Measurements from ENCODE around the gene SBF2.
"Not testable (repeated sequence)": the region's sequence is repeated elsewhere in the genome, so short reads cannot be mapped to it uniquely, and the experiment has no call there.

SBF2 gene

GRCh38 chr11:9992306-9992705, 301.7 kb downstream of the SBF2 start:
- no peaks in the 10 kb centered on the region for H3K27me3 ChIP-seq (ENCODE audit: control insufficient read depth in 3 of 3, insufficient read depth in 3 of 3, low read depth in 1 of 3, low read length in 3 of 3)
- no CpG with 5 or more reads among the region's 3 CpGs for WGBS, 2 donors (ENCODE audit: extremely low coverage in 2 of 2, insufficient read length in 2 of 2, insufficient replicate concordance in 1 of 2)
- H2BK12ac ChIP-seq (ENCODE audit: low read length): no peak overlapping the region
- peaks cover 0 to 23% of the 10 kb centered on the region in 2 donors for H3K36me3 ChIP-seq (replicated peaks in 1 of 2; ENCODE audit: control insufficient read depth in 2 of 2, insufficient read depth in 2 of 2, low read length in 2 of 2)
- no peak overlapping the region for H3K23ac ChIP-seq (ENCODE audit: low read depth, low read length, poor library complexity)
- no peak overlapping the region for H3K9ac ChIP-seq (ENCODE audit: low read depth, low read length, poor library complexity)
- no peak overlapping the region for H2BK120ac ChIP-seq (ENCODE audit: low read depth, low read length)
- H4K8ac ChIP-seq (ENCODE audit: low read depth, low read length): no peak overlapping the region
- H3K18ac ChIP-seq (ENCODE audit: low read length): no peak overlapping the region
- H2AK5ac ChIP-seq (ENCODE audit: low read depth, low read length): no peak overlapping the region
- H3K4ac ChIP-seq (ENCODE audit: low read length): no peak overlapping the region
- H2BK15ac ChIP-seq (ENCODE audit: low read length): no peak overlapping the region
- H3K4me1 ChIP-seq (ENCODE audit: control insufficient read depth in 2 of 2, insufficient read depth in 1 of 2, low read depth in 1 of 2, low read length in 2 of 2): no peaks in the 10 kb centered on the region
- H2BK5ac ChIP-seq (ENCODE audit: low read length): no peak overlapping the region
- H3K27ac ChIP-seq (replicated peaks; ENCODE audit: low read length): no peak overlapping the region
- no peak for DNase-seq (ENCODE audit: low spot score)
- H2AFZ ChIP-seq (ENCODE audit: low read length): no peak overlapping the region
- no peaks in the 10 kb centered on the region for H3K79me1 ChIP-seq (ENCODE audit: low read depth, low read length)
- H3K14ac ChIP-seq (ENCODE audit: low read length): no peak overlapping the region
- H3K4me2 ChIP-seq (ENCODE audit: insufficient read depth, low read length, poor library complexity, severe bottlenecking): no peak overlapping the region
- H4K91ac ChIP-seq (ENCODE audit: low read depth, low read length, poor library complexity): no peak overlapping the region
- no peak overlapping the region for H3K4me3 ChIP-seq (ENCODE audit: low read length in 2 of 2)
- no peaks in the 10 kb centered on the region for H3K9me3 ChIP-seq (replicated peaks in 1 of 2; ENCODE audit: control insufficient read depth in 2 of 2, insufficient read depth in 1 of 2, low read depth in 1 of 2, low read length in 2 of 2)

GRCh38 chr11:9990221-9990973, 303.6 kb downstream of the SBF2 start:
- Histone ChIP-seq H3K23ac (ENCODE audit: low read depth, low read length, poor library complexity) (no peak overlapping the region), H3K9ac (ENCODE audit: low read depth, low read length, poor library complexity) (no peak overlapping the region), H2AFZ (ENCODE audit: low read length) (no peak overlapping the region), H3K14ac (ENCODE audit: low read length) (no peak overlapping the region), H3K4me1 (ENCODE audit: control insufficient read depth in 2 of 2, insufficient read depth in 1 of 2, low read depth in 1 of 2, low read length in 2 of 2) (no peaks in the 10 kb centered on the region), H3K27me3 (ENCODE audit: control insufficient read depth in 3 of 3, insufficient read depth in 3 of 3, low read depth in 1 of 3, low read length in 3 of 3) (no peaks in the 10 kb centered on the region), H3K18ac (ENCODE audit: low read length) (no peak overlapping the region), H3K4me2 (ENCODE audit: insufficient read depth, low read length, poor library complexity, severe bottlenecking) (no peak overlapping the region), H3K9me3 (replicated peaks in 1 of 2; ENCODE audit: control insufficient read depth in 2 of 2, insufficient read depth in 1 of 2, low read depth in 1 of 2, low read length in 2 of 2) (no peaks in the 10 kb centered on the region), H2BK12ac (ENCODE audit: low read length) (no peak overlapping the region), H3K4ac (ENCODE audit: low read length) (no peak overlapping the region), H2BK120ac (ENCODE audit: low read depth, low read length) (no peak overlapping the region), H2BK5ac (ENCODE audit: low read length) (no peak overlapping the region), H3K4me3 (ENCODE audit: low read length in 2 of 2) (no peak overlapping the region), H4K91ac (ENCODE audit: low read depth, low read length, poor library complexity) (no peak overlapping the region), H3K36me3 (replicated peaks in 1 of 2; ENCODE audit: control insufficient read depth in 2 of 2, insufficient read depth in 2 of 2, low read length in 2 of 2) (peaks cover 0 to 20% of the 10 kb centered on the region in 2 donors), H3K79me1 (ENCODE audit: low read depth, low read length) (no peaks in the 10 kb centered on the region), H2AK5ac (ENCODE audit: low read depth, low read length) (no peak overlapping the region), H4K8ac (ENCODE audit: low read depth, low read length) (no peak overlapping the region), H2BK15ac (ENCODE audit: low read length) (no peak overlapping the region), H3K27ac (replicated peaks; ENCODE audit: low read length) (no peak overlapping the region)
- DNase-seq (ENCODE audit: low spot score): no peak
- no CpG with 5 or more reads among the region's 4 CpGs for WGBS, 2 donors (ENCODE audit: extremely low coverage in 2 of 2, insufficient read length in 2 of 2, insufficient replicate concordance in 1 of 2)

GRCh38 chr11:9987303-9987702, 306.7 kb downstream of the SBF2 start:
- H3K9me3 ChIP-seq (replicated peaks in 1 of 2; ENCODE audit: control insufficient read depth in 2 of 2, insufficient read depth in 1 of 2, low read depth in 1 of 2, low read length in 2 of 2); H3K79me1 ChIP-seq (ENCODE audit: low read depth, low read length); H4K91ac ChIP-seq (ENCODE audit: low read depth, low read length, poor library complexity); H3K14ac ChIP-seq (ENCODE audit: low read length); H3K27ac ChIP-seq (replicated peaks; ENCODE audit: low read length); H2BK15ac ChIP-seq (ENCODE audit: low read length); H2AK5ac ChIP-seq (ENCODE audit: low read depth, low read length); H2AFZ ChIP-seq (ENCODE audit: low read length); H2BK5ac ChIP-seq (ENCODE audit: low read length); H2BK120ac ChIP-seq (ENCODE audit: low read depth, low read length); H3K4me3 ChIP-seq (ENCODE audit: low read length in 2 of 2); H3K18ac ChIP-seq (ENCODE audit: low read length); H2BK12ac ChIP-seq (ENCODE audit: low read length); H3K4me1 ChIP-seq (ENCODE audit: control insufficient read depth in 2 of 2, insufficient read depth in 1 of 2, low read depth in 1 of 2, low read length in 2 of 2); H3K4ac ChIP-seq (ENCODE audit: low read length); H4K8ac ChIP-seq (ENCODE audit: low read depth, low read length); H3K23ac ChIP-seq (ENCODE audit: low read depth, low read length, poor library complexity); H3K9ac ChIP-seq (ENCODE audit: low read depth, low read length, poor library complexity); H3K4me2 ChIP-seq (ENCODE audit: insufficient read depth, low read length, poor library complexity, severe bottlenecking); DNase-seq (ENCODE audit: low spot score); H3K27me3 ChIP-seq (ENCODE audit: control insufficient read depth in 3 of 3, insufficient read depth in 3 of 3, low read depth in 1 of 3, low read length in 3 of 3): not testable (repeated sequence)
- H3K36me3 ChIP-seq (replicated peaks in 1 of 2; ENCODE audit: control insufficient read depth in 2 of 2, insufficient read depth in 2 of 2, low read length in 2 of 2): peaks cover 2 to 21% of the 10 kb centered on the region in 2 donors
- WGBS, 2 donors (ENCODE audit: extremely low coverage in 2 of 2, insufficient read length in 2 of 2, insufficient replicate concordance in 1 of 2): no CpG with 5 or more reads among the region's 4 CpGs

DNA sequence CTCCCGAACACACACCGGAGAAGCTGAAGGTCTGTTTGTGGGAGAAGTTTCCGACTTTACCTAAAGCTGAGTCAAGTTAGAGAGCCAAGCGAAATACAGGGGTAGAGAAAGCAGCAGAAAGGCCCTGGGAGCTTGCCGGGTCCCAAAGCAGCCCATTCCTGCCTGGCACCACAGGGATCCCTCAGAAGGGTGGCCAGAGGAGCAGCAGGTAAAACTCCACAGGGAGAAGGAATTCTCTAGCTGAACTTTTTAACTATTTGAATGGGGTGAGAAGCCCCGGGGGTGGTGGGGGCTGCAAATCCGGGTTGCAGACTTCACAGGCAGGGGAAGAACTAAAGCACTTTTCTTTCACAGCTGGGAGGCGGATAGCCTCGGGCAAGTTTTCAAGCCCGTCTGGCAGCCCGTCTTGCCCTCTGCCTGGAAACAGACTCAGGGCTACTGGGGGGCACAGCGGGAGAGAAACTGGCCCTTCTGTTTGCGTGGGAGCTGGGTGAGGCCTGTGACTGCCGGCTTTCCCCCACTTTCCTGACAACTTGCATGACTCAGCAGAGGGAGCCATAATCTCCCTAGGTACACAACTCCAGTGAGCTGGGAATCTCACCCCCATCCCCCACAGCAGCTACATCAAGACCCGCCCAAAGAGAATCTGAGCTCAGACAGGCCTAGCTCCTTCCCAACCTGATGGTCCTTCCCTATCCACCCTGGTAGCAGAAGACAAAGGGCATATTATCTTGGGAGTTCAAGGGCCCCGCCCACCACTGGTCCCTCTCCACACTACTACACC, 311.0 kb downstream of the SBF2 start:
- H3K23ac ChIP-seq (ENCODE audit: low read depth, low read length, poor library complexity): no peak overlapping the region
- H2BK15ac ChIP-seq (ENCODE audit: low read length): no peak overlapping the region
- WGBS, 2 donors (ENCODE audit: extremely low coverage in 2 of 2, insufficient read length in 2 of 2, insufficient replicate concordance in 1 of 2): no CpG with 5 or more reads among the region's 16 CpGs
- no peak overlapping the region for H3K14ac ChIP-seq (ENCODE audit: low read length)
- no peak overlapping the region for H3K27ac ChIP-seq (replicated peaks; ENCODE audit: low read length)
- peaks cover 2 to 12% of the 10 kb centered on the region in 2 donors for H3K36me3 ChIP-seq (replicated peaks in 1 of 2; ENCODE audit: control insufficient read depth in 2 of 2, insufficient read depth in 2 of 2, low read length in 2 of 2)
- no peaks in the 10 kb centered on the region for H3K9me3 ChIP-seq (replicated peaks in 1 of 2; ENCODE audit: control insufficient read depth in 2 of 2, insufficient read depth in 1 of 2, low read depth in 1 of 2, low read length in 2 of 2)
- H3K9ac ChIP-seq (ENCODE audit: low read depth, low read length, poor library complexity): no peak overlapping the region
- H3K4me2 ChIP-seq (ENCODE audit: insufficient read depth, low read length, poor library complexity, severe bottlenecking): no peak overlapping the region
- no peaks in the 10 kb centered on the region for H3K79me1 ChIP-seq (ENCODE audit: low read depth, low read length)
- H3K27me3 ChIP-seq (ENCODE audit: control insufficient read depth in 3 of 3, insufficient read depth in 3 of 3, low read depth in 1 of 3, low read length in 3 of 3): no peaks in the 10 kb centered on the region
- H2BK120ac ChIP-seq (ENCODE audit: low read depth, low read length): no peak overlapping the region
- no peak overlapping the region for H2AFZ ChIP-seq (ENCODE audit: low read length)
- no peak overlapping the region for H3K4me3 ChIP-seq (ENCODE audit: low read length in 2 of 2)
- H2BK5ac ChIP-seq (ENCODE audit: low read length): peak overlapping the region; percentile 53
- no peak overlapping the region for H3K18ac ChIP-seq (ENCODE audit: low read length)
- no peak overlapping the region for H2AK5ac ChIP-seq (ENCODE audit: low read depth, low read length)
- H4K91ac ChIP-seq (ENCODE audit: low read depth, low read length, poor library complexity): no peak overlapping the region
- no peak overlapping the region for H3K4ac ChIP-seq (ENCODE audit: low read length)
- no peak for DNase-seq (ENCODE audit: low spot score)
- no peak overlapping the region for H4K8ac ChIP-seq (ENCODE audit: low read depth, low read length)
- H3K4me1 ChIP-seq (ENCODE audit: control insufficient read depth in 2 of 2, insufficient read depth in 1 of 2, low read depth in 1 of 2, low read length in 2 of 2): no peaks in the 10 kb centered on the region
- no peak overlapping the region for H2BK12ac ChIP-seq (ENCODE audit: low read length)
